Lung (tissue), 12 donors: ENCODE measurements around the gene RAPGEF2. TPM values are rescaled to one million over a fixed set of nuclear protein-coding genes. Genes with fewer than 3 reads are reported as not detected.

Experiments
- ATAC-seq: fragments of 200-7000 bp; cut with Tn5 transposase; one replicate; pipeline ENCODE4 v1.9.1; 2020; ENCODE audit warnings: moderate number of reproducible peaks; ENCODE audit not compliant: insufficient read depth, low FRiP score
- DNase-seq, 3 donors: peaks; one replicate each; pipeline ENCODE4 v3.0.0-alpha.2; 2013 to 2017
- H3K27ac ChIP-seq, 2 donors: one replicate each; pipeline ENCODE4 v1.5.1; 2013; ENCODE audit warnings: mild to moderate bottlenecking in 2 of 2, moderate library complexity in 2 of 2, control low read depth in 1 of 2, inconsistent platforms in 1 of 2, low read depth in 1 of 2, low read length in 1 of 2
- H3K27me3 ChIP-seq, 3 donors: one replicate each; pipeline ENCODE4 v1.5.1; 2013; ENCODE audit warnings: low read length in 2 of 3; ENCODE audit not compliant: control insufficient read depth in 3 of 3, insufficient read depth in 3 of 3
- H3K36me3 ChIP-seq, 4 donors: one replicate each; pipeline ENCODE4 v1.5.1; 2013; ENCODE audit warnings: low read length in 4 of 4, mild to moderate bottlenecking in 1 of 4, moderate library complexity in 1 of 4; ENCODE audit not compliant: control insufficient read depth in 4 of 4, insufficient read depth in 4 of 4
- H3K4me1 ChIP-seq, 5 donors: one replicate each; pipeline ENCODE4 v1.5.1; 2013; ENCODE audit warnings: low read length in 5 of 5, mild to moderate bottlenecking in 2 of 5, moderate library complexity in 1 of 5; ENCODE audit not compliant: control insufficient read depth in 5 of 5, insufficient read depth in 5 of 5
- H3K4me3 ChIP-seq: one replicate; pipeline ENCODE4 v1.5.1; 2013; ENCODE audit warnings: mild to moderate bottlenecking, control low read depth, moderate library complexity
- H3K9ac ChIP-seq, 2 donors: one replicate each; pipeline ENCODE4 v1.5.1; 2013; ENCODE audit warnings: low read length in 2 of 2, control low read depth in 1 of 2; ENCODE audit not compliant: insufficient read depth in 1 of 2
- H3K9me3 ChIP-seq, 4 donors: one replicate each; pipeline ENCODE4 v1.5.1; 2013; ENCODE audit warnings: low read length in 3 of 4, mild to moderate bottlenecking in 1 of 4, moderate library complexity in 1 of 4; ENCODE audit not compliant: control insufficient read depth in 4 of 4, insufficient read depth in 3 of 4
- CTCF ChIP-seq: IDR thresholded peaks from 2 replicates; pipeline ENCODE4 v1.5.1; 2012; ENCODE audit warnings: mild to moderate bottlenecking; ENCODE audit errors: control extremely low read depth, extremely low read depth
- WGBS, 2 donors: extraction: QIAGEN DNeasy Blood & Tissue Kit; methylation state at CpG; one replicate each; pipeline ENCODE4 v1.1.7; 2013; 5-methylcytosine and 5-hydroxymethylcytosine counted together
- polyA plus RNA-seq, 2 donors: library from polyadenylated mRNA; stranded (reverse); fragments of 200-250 nt; gene quantifications; one replicate each; pipeline ENCODE4 v1.2.1, GENCODE V29; 2013
- total RNA-seq, 2 donors: library from RNA; depleted of rRNA in 1 of 2; stranded (reverse); fragments of >200 nt in 1 of 2; gene quantifications; one replicate each; pipeline ENCODE4 v1.2.1, GENCODE V29; 2014 to 2021
- donor health status: control.
- donor health status: control.
- donor health status: Bipolar disorder and iron deficiency.
- donor health status: healthy.
- donor health status: DM: yes; HTN: yes; CAD: no.

RAPGEF2 gene
- total and polyA plus RNA-seq, 4 donors, result 8.6 to 88.7 (median 32.2) TPM

GRCh38 chr4:159101988-159102621, 774 bp upstream of the RAPGEF2 start:
- ATAC-seq (no peak), DNase-seq (peak in 1 of 3 donors; percentile 16)
- H3K9me3 ChIP-seq, result no peaks in the 10 kb centered on the region
- peaks cover 2 to 28% (median 10%) of the 10 kb centered on the region in 5 donors for H3K4me1 ChIP-seq
- peak overlapping the region; percentile 94 for H3K27ac ChIP-seq
- peak overlapping the region; percentile 46 to 52 for H3K9ac ChIP-seq
- no peak for TF ChIP-seq CTCF
- H3K27me3 ChIP-seq, result no peaks in the 10 kb centered on the region
- WGBS, 2 donors, result 34 to 40% methylated on average over 14 of the region's 14 CpGs
- no peaks in the 10 kb centered on the region for H3K36me3 ChIP-seq
- H3K4me3 ChIP-seq, result peak overlapping the region; percentile 83

GRCh38 chr4:159103384-159103990, 608 bp downstream of the RAPGEF2 start:
- no peak for TF ChIP-seq CTCF
- Histone ChIP-seq H3K9me3 (no peaks in the 10 kb centered on the region), H3K36me3 (no peaks in the 10 kb centered on the region), H3K27ac (peak overlapping the region; percentile 94), H3K4me1 (peaks cover 2 to 33% (median 10%) of the 10 kb centered on the region in 5 donors), H3K9ac (peak overlapping the region; percentile 15 to 75), H3K4me3 (peak overlapping the region; percentile 83), H3K27me3 (no peaks in the 10 kb centered on the region)
- peak; percentile 3 for ATAC-seq
- DNase-seq, result peak; percentile 58 to 74 (median 67)
- WGBS, 2 donors, result 0 to 1% methylated on average over 47 to 72 of the region's 72 CpGs

- ATAC-seq (no peak), DNase-seq (peak in 2 of 3 donors; percentile 38 to 46)
- H3K36me3 ChIP-seq, result no peaks in the 10 kb centered on the region
Observed at GRCh38 chr4:159104694-159105414, 2.0 kb downstream of the RAPGEF2 start.

More at GRCh38 chr4:159104694-159105414, 2.0 kb downstream of the RAPGEF2 start:
- peak overlapping the region; percentile 83 for H3K4me3 ChIP-seq
- H3K4me1 ChIP-seq, result peaks cover 2 to 33% (median 13%) of the 10 kb centered on the region in 5 donors
- TF ChIP-seq CTCF, result no peak
- no peaks in the 10 kb centered on the region for H3K27me3 ChIP-seq
- WGBS, 2 donors, result 13 to 14% methylated on average over 9 of the region's 9 CpGs
- no peaks in the 10 kb centered on the region for H3K9me3 ChIP-seq
- peak overlapping the region; percentile 53 to 75 for H3K9ac ChIP-seq
- H3K27ac ChIP-seq, result peak overlapping the region; percentile 76 to 92
